ENCODE results near the gene ERVH48-1. TPM values are rescaled to one million over a fixed set of nuclear protein-coding genes. Genes with fewer than 3 reads are reported as not detected.
"Not testable (repeated sequence)": the region's sequence is repeated elsewhere in the genome, so short reads cannot be mapped to it uniquely, and the experiment has no call there.

Gene ERVH48-1
- total and polyA plus RNA-seq, 4 donors, result 0.03 to 0.19 TPM; not detected in 2

- WGBS, result 22% methylated on average over 9 of the region's 9 CpGs
- not testable (repeated sequence) for DNase-seq (ENCODE audit: low spot score)
Measured at GRCh38 chr21:42933137-42933970, 7.9 kb upstream of the ERVH48-1 start.

GRCh38 chr21:42932378-42933136 is 7.1 kb upstream of the ERVH48-1 start:
- not testable (repeated sequence) for H3K9me3 ChIP-seq (ENCODE audit: control insufficient read depth in 4 of 4, low read length in 3 of 4); H3K4me1 ChIP-seq (ENCODE audit: control insufficient read depth in 4 of 4, insufficient read depth in 4 of 4, low read length in 3 of 4); H3K9ac ChIP-seq (ENCODE audit: low read depth in 1 of 2, low read length in 2 of 2); H3K27me3 ChIP-seq (ENCODE audit: control insufficient read depth in 4 of 4, insufficient read depth in 4 of 4, low read length in 3 of 4); H3K4me3 ChIP-seq (ENCODE audit: low read depth in 1 of 3, low read length in 3 of 3); H3K36me3 ChIP-seq (ENCODE audit: control insufficient read depth in 4 of 4, insufficient read depth in 3 of 4, low read depth in 1 of 4, low read length in 3 of 4); DNase-seq (ENCODE audit: low spot score)
- H3K27ac ChIP-seq (ENCODE audit: low read depth in 1 of 2, low read length in 2 of 2), result peak overlapping the region in 1 of 2 donors; percentile 32
- 86% methylated on average over 16 of the region's 16 CpGs for WGBS

More at GRCh38 chr21:42933137-42933970, 7.9 kb upstream of the ERVH48-1 start:
- peak overlapping the region; percentile 32 to 50 for H3K27ac ChIP-seq (ENCODE audit: low read depth in 1 of 2, low read length in 2 of 2)
- H3K9me3 ChIP-seq (ENCODE audit: control insufficient read depth in 4 of 4, low read length in 3 of 4); H3K9ac ChIP-seq (ENCODE audit: low read depth in 1 of 2, low read length in 2 of 2); H3K4me1 ChIP-seq (ENCODE audit: control insufficient read depth in 4 of 4, insufficient read depth in 4 of 4, low read length in 3 of 4); H3K4me3 ChIP-seq (ENCODE audit: low read depth in 1 of 3, low read length in 3 of 3); H3K36me3 ChIP-seq (ENCODE audit: control insufficient read depth in 4 of 4, insufficient read depth in 3 of 4, low read depth in 1 of 4, low read length in 3 of 4); H3K27me3 ChIP-seq (ENCODE audit: control insufficient read depth in 4 of 4, insufficient read depth in 4 of 4, low read length in 3 of 4): not testable (repeated sequence)
- TF ChIP-seq FOXA1 (IDR thresholded peaks at IDR 0.05), result peak; percentile 35
- peak; percentile 68 for TF ChIP-seq FOXA2 (IDR thresholded peaks at IDR 0.05)
- peak in 1 of 2 donors; percentile 6 for TF ChIP-seq RAD21 (IDR thresholded peaks at IDR 0.05)
- peak; percentile 17 for TF ChIP-seq YY1 (IDR thresholded peaks at IDR 0.05)
- TF ChIP-seq SP1 (IDR thresholded peaks at IDR 0.05), result peak; percentile 66
- peak; percentile 39 to 51 for TF ChIP-seq RXRA (IDR thresholded peaks at IDR 0.05)

GRCh38 chr21:42931560-42932235 is 6.3 kb upstream of the ERVH48-1 start:
- Histone ChIP-seq H3K27me3 (ENCODE audit: control insufficient read depth in 4 of 4, insufficient read depth in 4 of 4, low read length in 3 of 4) (no peaks in the 10 kb centered on the region), H3K4me3 (ENCODE audit: low read depth in 1 of 3, low read length in 3 of 3) (no peak overlapping the region), H3K27ac (ENCODE audit: low read depth in 1 of 2, low read length in 2 of 2) (no peak overlapping the region), H3K9me3 (ENCODE audit: control insufficient read depth in 4 of 4, low read length in 3 of 4) (no peaks in the 10 kb centered on the region), H3K9ac (ENCODE audit: low read depth in 1 of 2, low read length in 2 of 2) (no peak overlapping the region), H3K36me3 (ENCODE audit: control insufficient read depth in 4 of 4, insufficient read depth in 3 of 4, low read depth in 1 of 4, low read length in 3 of 4) (no peaks in the 10 kb centered on the region), H3K4me1 (ENCODE audit: control insufficient read depth in 4 of 4, insufficient read depth in 4 of 4, low read length in 3 of 4) (peaks cover 0 to 2% (median 0%) of the 10 kb centered on the region in 4 donors)
- 93% methylated on average over 13 of the region's 13 CpGs for WGBS
- DNase-seq (ENCODE audit: low spot score), result no peak
- TF ChIP-seq FOXA2 (IDR thresholded peaks at IDR 0.05) (no peak), ATF3 (IDR thresholded peaks at IDR 0.05) (no peak), HNF4G (IDR thresholded peaks at IDR 0.05) (no peak), RAD21 (IDR thresholded peaks at IDR 0.05) (no peak), NR2F2 (IDR thresholded peaks at IDR 0.05) (no peak), HNF4A (conservative IDR thresholded peaks at IDR 0.05) (no peak), REST (IDR thresholded peaks at IDR 0.05) (no peak), MAX (IDR thresholded peaks at IDR 0.05) (no peak), JUND (IDR thresholded peaks at IDR 0.05) (no peak), FOXA1 (IDR thresholded peaks at IDR 0.05) (no peak), ZBTB33 (IDR thresholded peaks at IDR 0.05) (no peak), RXRA (IDR thresholded peaks at IDR 0.05) (no peak), YY1 (IDR thresholded peaks at IDR 0.05) (no peak), SP1 (IDR thresholded peaks at IDR 0.05) (no peak), CTCF (IDR thresholded peaks at IDR 0.05; ENCODE audit: low read depth, low read length, missing input control) (no peak), EGR1 (IDR thresholded peaks at IDR 0.05; ENCODE audit: low read depth in 2 of 2) (no peak), GABPA (IDR thresholded peaks at IDR 0.05 in 1 of 2, conservative IDR thresholded peaks at IDR 0.05 in 1 of 2) (no peak)

Measured in liver (tissue), 9 donors.